Fibroblast of lung (primary cell): ENCODE measurements around the gene MIA2.
"Not testable (repeated sequence)": the region's sequence is repeated elsewhere in the genome, so short reads cannot be mapped to it uniquely, and the experiment has no call there.

ENCODE experiments used
- CTCF ChIP-seq, 2 donors: IDR thresholded peaks in 1 of 2; conservative IDR thresholded peaks in 1 of 2; 1 replicate in 1 of 2; 2 replicates in 1 of 2; pipeline ENCODE4 v1.5.1; 2011 to 2012; ENCODE audit warnings: low read length in 2 of 2, control low read depth in 1 of 2, inconsistent platforms in 1 of 2, low read depth in 1 of 2, mild to moderate bottlenecking in 1 of 2
- EZH2 ChIP-seq: IDR thresholded peaks from 2 replicates; pipeline ENCODE4 v1.5.1; 2012; ENCODE audit warnings: low read length, control low read depth, mild to moderate bottlenecking; ENCODE audit errors: missing control alignments

- TF ChIP-seq CTCF (conservative IDR thresholded peaks at IDR 0.05 in 1 of 2, IDR thresholded peaks at IDR 0.05 in 1 of 2; ENCODE audit: low read depth in 1 of 2, low read length in 2 of 2); EZH2: not testable (repeated sequence)
Observed at GRCh38 chr14:39341126-39341525, 107.4 kb downstream of the MIA2 start.
